ENCODE measurements around the gene FGFR2.

Gene FGFR2

GRCh38 chr10:121580276-121581116 is 17.7 kb downstream of the FGFR2 start:
- Histone ChIP-seq H3K4me2 (ENCODE audit: low read length) (no peak overlapping the region), H3F3A (ENCODE audit: control insufficient read depth, insufficient read depth) (no peaks in the 10 kb centered on the region), H3K9me3 (ENCODE audit: control insufficient read depth, insufficient read depth, low read length) (no peaks in the 10 kb centered on the region), H3K36me3 (ENCODE audit: control insufficient read depth, low read length) (no peaks in the 10 kb centered on the region), H3K4me1 (ENCODE audit: control insufficient read depth, low read length) (no peaks in the 10 kb centered on the region), H3K27me3 (ENCODE audit: control insufficient read depth, low read length) (no peaks in the 10 kb centered on the region), H3K9me2 (replicated peaks; ENCODE audit: control insufficient read depth, low read length) (no peaks in the 10 kb centered on the region), H3K79me2 (ENCODE audit: control insufficient read depth, low read length) (no peaks in the 10 kb centered on the region), H3K4me3 (ENCODE audit: low read length) (no peak overlapping the region), H3K27ac (ENCODE audit: low read depth, low read length) (no peak overlapping the region), H4K20me1 (ENCODE audit: control insufficient read depth, insufficient read depth, low read depth, low read length) (no peaks in the 10 kb centered on the region)
- no peak for TF ChIP-seq EZH2phosphoT487 (IDR thresholded peaks at IDR 0.05; ENCODE audit: borderline replicate concordance, low read length)
- no peak for TF ChIP-seq CTCF (IDR thresholded peaks at IDR 0.05; ENCODE audit: low read depth, low read length, poor library complexity, severe bottlenecking)

DNA sequence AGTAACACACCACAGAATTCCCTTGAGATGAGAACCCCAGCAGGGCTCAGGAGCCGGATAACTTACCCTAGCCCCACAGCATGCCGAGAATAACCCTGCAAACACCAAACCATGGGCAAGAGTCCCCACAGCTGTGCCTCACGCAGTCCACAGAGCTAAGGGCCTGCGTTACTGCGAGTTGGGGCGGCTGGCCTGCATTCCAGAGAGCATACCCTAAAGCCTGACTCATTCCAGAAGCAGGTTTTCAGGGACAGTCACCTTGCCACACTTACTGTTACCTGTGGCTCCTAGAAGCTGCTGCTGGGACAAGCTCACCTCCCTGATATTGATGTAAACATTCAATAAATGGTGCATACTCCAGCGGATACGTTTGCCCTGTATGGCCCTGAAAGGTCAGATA is 18.6 kb downstream of the FGFR2 start:
- Histone ChIP-seq H3K9me2 (replicated peaks; ENCODE audit: control insufficient read depth, low read length) (no peaks in the 10 kb centered on the region), H3K79me2 (ENCODE audit: control insufficient read depth, low read length) (no peaks in the 10 kb centered on the region), H3K27me3 (ENCODE audit: control insufficient read depth, low read length) (no peaks in the 10 kb centered on the region), H3K9me3 (ENCODE audit: control insufficient read depth, insufficient read depth, low read length) (no peaks in the 10 kb centered on the region), H3K36me3 (ENCODE audit: control insufficient read depth, low read length) (no peaks in the 10 kb centered on the region), H3K27ac (ENCODE audit: low read depth, low read length) (no peak overlapping the region), H4K20me1 (ENCODE audit: control insufficient read depth, insufficient read depth, low read depth, low read length) (no peaks in the 10 kb centered on the region), H3K4me2 (ENCODE audit: low read length) (no peak overlapping the region), H3K4me1 (ENCODE audit: control insufficient read depth, low read length) (no peaks in the 10 kb centered on the region), H3F3A (ENCODE audit: control insufficient read depth, insufficient read depth) (no peaks in the 10 kb centered on the region), H3K4me3 (ENCODE audit: low read length) (no peak overlapping the region)
- TF ChIP-seq EZH2phosphoT487 (IDR thresholded peaks at IDR 0.05; ENCODE audit: borderline replicate concordance, low read length) = no peak
- TF ChIP-seq CTCF (IDR thresholded peaks at IDR 0.05; ENCODE audit: low read depth, low read length, poor library complexity, severe bottlenecking) = no peak

GRCh38 chr10:121578965-121579364 is 19.3 kb downstream of the FGFR2 start:
- Histone ChIP-seq H3K27ac (ENCODE audit: low read depth, low read length) (no peak overlapping the region), H4K20me1 (ENCODE audit: control insufficient read depth, insufficient read depth, low read depth, low read length) (no peaks in the 10 kb centered on the region), H3F3A (ENCODE audit: control insufficient read depth, insufficient read depth) (no peaks in the 10 kb centered on the region), H3K4me3 (ENCODE audit: low read length) (no peak overlapping the region), H3K4me1 (ENCODE audit: control insufficient read depth, low read length) (no peaks in the 10 kb centered on the region), H3K79me2 (ENCODE audit: control insufficient read depth, low read length) (no peaks in the 10 kb centered on the region), H3K9me2 (replicated peaks; ENCODE audit: control insufficient read depth, low read length) (no peaks in the 10 kb centered on the region), H3K36me3 (ENCODE audit: control insufficient read depth, low read length) (no peaks in the 10 kb centered on the region), H3K27me3 (ENCODE audit: control insufficient read depth, low read length) (no peaks in the 10 kb centered on the region), H3K4me2 (ENCODE audit: low read length) (no peak overlapping the region), H3K9me3 (ENCODE audit: control insufficient read depth, insufficient read depth, low read length) (no peaks in the 10 kb centered on the region)
- TF ChIP-seq EZH2phosphoT487 (IDR thresholded peaks at IDR 0.05; ENCODE audit: borderline replicate concordance, low read length) = no peak

- Histone ChIP-seq H3K4me3 (ENCODE audit: low read length) (no peak overlapping the region), H3K4me2 (ENCODE audit: low read length) (no peak overlapping the region), H3K9me2 (replicated peaks; ENCODE audit: control insufficient read depth, low read length) (no peaks in the 10 kb centered on the region), H3K4me1 (ENCODE audit: control insufficient read depth, low read length) (no peaks in the 10 kb centered on the region), H3K27ac (ENCODE audit: low read depth, low read length) (no peak overlapping the region), H3K36me3 (ENCODE audit: control insufficient read depth, low read length) (no peaks in the 10 kb centered on the region), H3K79me2 (ENCODE audit: control insufficient read depth, low read length) (no peaks in the 10 kb centered on the region), H4K20me1 (ENCODE audit: control insufficient read depth, insufficient read depth, low read depth, low read length) (no peaks in the 10 kb centered on the region), H3F3A (ENCODE audit: control insufficient read depth, insufficient read depth) (no peaks in the 10 kb centered on the region), H3K27me3 (ENCODE audit: control insufficient read depth, low read length) (no peaks in the 10 kb centered on the region), H3K9me3 (ENCODE audit: control insufficient read depth, insufficient read depth, low read length) (no peaks in the 10 kb centered on the region)
- TF ChIP-seq CTCF (IDR thresholded peaks at IDR 0.05; ENCODE audit: low read depth, low read length, poor library complexity, severe bottlenecking) = no peak
- TF ChIP-seq EZH2phosphoT487 (IDR thresholded peaks at IDR 0.05; ENCODE audit: borderline replicate concordance, low read length) = no peak
Observed at GRCh38 chr10:121578298-121578697, 19.9 kb downstream of the FGFR2 start.
